Endometrial microvascular endothelial cells (primary cell): ENCODE measurements around the gene PSMD13. TPM values are rescaled to one million over a fixed set of nuclear protein-coding genes. Genes with fewer than 3 reads are reported as not detected.

Source experiments
- total RNA-seq: library from RNA; depleted of rRNA; stranded (reverse); fragments of >200 nt; gene quantifications from one replicate; pipeline ENCODE4 v1.2.3, GENCODE V29; 2015; ENCODE audit errors: inconsistent ontology term

PSMD13 gene
- total RNA-seq, 1 donor from 2014 or later, result 204 TPM

Other genes starting within 250 kb of the PSMD13 start
- not detected for gene SCGB1C1, start 43.9 kb upstream of the PSMD13 start, total RNA-seq
- 26.9 TPM for gene BET1L, start 29.6 kb upstream of the PSMD13 start, total RNA-seq
- 156 TPM for gene RIC8A, start 29.3 kb upstream of the PSMD13 start, total RNA-seq
- 14.0 TPM for gene SIRT3, start 634 bp upstream of the PSMD13 start, total RNA-seq
- gene NLRP6, start 41.4 kb downstream of the PSMD13 start, total RNA-seq, result not detected
- 9.7 TPM for gene PGGHG, start 52.1 kb downstream of the PSMD13 start, total RNA-seq
- gene IFITM5, start 62.5 kb downstream of the PSMD13 start, total RNA-seq, result not detected
- 233 TPM for gene IFITM2, start 70.8 kb downstream of the PSMD13 start, total RNA-seq
- gene IFITM1, start 77.1 kb downstream of the PSMD13 start, total RNA-seq, result 26.2 TPM
- 231 TPM for gene IFITM3, start 83.9 kb downstream of the PSMD13 start, total RNA-seq
- 0.09 TPM for gene B4GALNT4, start 132.5 kb downstream of the PSMD13 start, total RNA-seq
- gene PKP3, start 157.2 kb downstream of the PSMD13 start, total RNA-seq, result not detected
- 71.1 TPM for gene SIGIRR, start 178.0 kb downstream of the PSMD13 start, total RNA-seq
- 0.09 TPM for gene ANO9, start 205.0 kb downstream of the PSMD13 start, total RNA-seq
- 43.1 TPM for gene PTDSS2, start 213.3 kb downstream of the PSMD13 start, total RNA-seq